Activated CD4-positive, alpha-beta T cell treated with anti-CD3 and anti-CD28 coated beads, Interleukin-10, Interleukin-2, amounts not matched to agents 100 ng/mL and 50 ng/mL, durations not matched to agents 16 hours and 8 hours (primary cell): ENCODE results near the gene VMP1.
A peak's percentile ranks its signal among the peaks of the same experiment; 100 is the strongest.
"Not testable (repeated sequence)": the region's sequence is repeated elsewhere in the genome, so short reads cannot be mapped to it uniquely, and the experiment has no call there.

Experiments used
- DNase-seq: peaks from one replicate; pipeline ENCODE4 v3.0.0-alpha.2; 2020

Gene VMP1

GRCh38 chr17:59712862-59713261 is 5.4 kb downstream of the VMP1 start:
- DNase-seq: no peak

GRCh38 chr17:59714255-59714654 is 6.8 kb downstream of the VMP1 start:
- DNase-seq: no peak

GRCh38 chr17:59716427-59716826 is 9.0 kb downstream of the VMP1 start:
- DNase-seq: no peak

- DNase-seq: no peak
Measured at GRCh38 chr17:59719526-59719925, 12.1 kb downstream of the VMP1 start.

GRCh38 chr17:59722623-59723022 is 15.2 kb downstream of the VMP1 start:
- DNase-seq: no peak

GRCh38 chr17:59723041-59723440 is 15.6 kb downstream of the VMP1 start:
- no peak for DNase-seq

- no peak for DNase-seq
Measured at GRCh38 chr17:59723607-59724006, 16.2 kb downstream of the VMP1 start.

GRCh38 chr17:59725691-59726090 is 18.2 kb downstream of the VMP1 start:
- DNase-seq: no peak

GRCh38 chr17:59727817-59728533 is 20.5 kb downstream of the VMP1 start:
- no peak for DNase-seq

- DNase-seq: no peak
Measured at GRCh38 chr17:59730268-59730834, 22.9 kb downstream of the VMP1 start.

GRCh38 chr17:59733697-59734096 is 26.2 kb downstream of the VMP1 start:
- DNase-seq: no peak

- DNase-seq: no peak
Measured at GRCh38 chr17:59734226-59734625, 26.8 kb downstream of the VMP1 start.

GRCh38 chr17:59737324-59737723 is 29.9 kb downstream of the VMP1 start:
- no peak for DNase-seq

- DNase-seq: no peak
Measured at GRCh38 chr17:59743842-59744241, 36.4 kb downstream of the VMP1 start.

- no peak for DNase-seq
Measured at GRCh38 chr17:59745040-59745439, 37.6 kb downstream of the VMP1 start.

- peak; percentile 67 for DNase-seq
Measured at GRCh38 chr17:59746849-59747445, 39.5 kb downstream of the VMP1 start.

- no peak for DNase-seq
Measured at GRCh38 chr17:59748591-59748990, 41.1 kb downstream of the VMP1 start.

GRCh38 chr17:59751955-59752413 is 44.5 kb downstream of the VMP1 start:
- DNase-seq: peak; percentile 92

GRCh38 chr17:59752446-59752845 is 45.0 kb downstream of the VMP1 start:
- DNase-seq: no peak

GRCh38 chr17:59752922-59753321 is 45.5 kb downstream of the VMP1 start:
- DNase-seq: no peak

- DNase-seq: peak; percentile 88
Measured at GRCh38 chr17:59753522-59754467, 46.3 kb downstream of the VMP1 start.

GRCh38 chr17:59754552-59754951 is 47.1 kb downstream of the VMP1 start:
- peak; percentile 86 for DNase-seq

- DNase-seq: not testable (repeated sequence)
Measured at GRCh38 chr17:59755069-59755468, 47.6 kb downstream of the VMP1 start.
